ENCODE results near the gene ANO1. TPM values are rescaled to one million over a fixed set of nuclear protein-coding genes. Genes with fewer than 3 reads are reported as not detected.
A peak's percentile ranks its signal among the peaks of the same experiment; 100 is the strongest.
"Not testable (repeated sequence)": the region's sequence is repeated elsewhere in the genome, so short reads cannot be mapped to it uniquely, and the experiment has no call there.

ANO1 gene
- total RNA-seq, 1 donor from 2014 or later, result 36.7 TPM

DNA sequence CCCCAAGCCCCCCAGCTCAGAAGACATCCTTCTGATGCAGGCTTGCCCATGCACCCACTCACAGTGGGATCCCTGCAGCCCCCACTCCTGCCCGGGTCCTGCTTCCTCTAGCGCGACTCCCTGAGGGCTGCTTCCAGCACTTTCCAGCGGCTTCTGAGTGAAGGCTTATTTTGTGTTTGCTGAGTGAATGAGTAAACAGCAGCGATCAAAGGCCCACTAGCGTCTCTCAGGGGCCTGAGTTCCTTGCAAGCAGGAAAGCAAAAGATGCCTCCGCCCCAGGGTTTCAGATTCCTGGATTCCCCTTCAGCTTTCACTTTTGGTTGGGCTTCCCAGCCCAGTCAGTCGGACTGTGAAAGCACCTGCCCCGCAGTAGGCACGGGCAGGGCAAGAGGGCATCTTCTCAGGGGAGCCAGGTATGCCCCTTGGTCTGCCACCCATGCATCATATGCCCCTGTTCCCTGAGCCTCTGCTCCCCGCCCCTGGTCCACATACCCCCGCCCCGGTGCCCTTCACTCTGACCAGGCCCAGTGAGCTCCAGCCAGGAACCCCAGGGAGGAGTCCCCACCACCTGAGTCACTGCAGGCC, 134.2 kb downstream of the ANO1 start:
- DNase-seq, result no peak

DNA sequence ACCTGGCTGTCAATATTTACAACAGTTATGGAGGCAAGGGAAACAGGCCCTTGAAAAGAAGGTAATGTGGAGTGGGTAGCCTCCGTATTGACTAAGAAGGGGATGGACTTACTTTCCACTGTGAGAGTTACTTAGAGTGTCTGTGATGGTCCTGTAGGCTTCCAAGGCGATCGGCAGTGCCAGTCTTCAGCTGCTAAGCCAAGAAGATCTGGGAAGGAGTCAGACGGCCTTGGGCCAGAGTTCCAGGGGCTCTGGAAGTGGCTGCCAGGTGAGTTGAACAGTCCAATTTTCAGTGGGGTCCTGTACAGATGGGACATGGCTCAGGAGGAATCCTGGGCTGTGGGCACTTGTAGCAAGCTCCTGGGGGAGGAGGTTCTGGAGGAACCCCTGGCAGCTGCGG, 139.3 kb downstream of the ANO1 start:
- not testable (repeated sequence) for DNase-seq

DNA sequence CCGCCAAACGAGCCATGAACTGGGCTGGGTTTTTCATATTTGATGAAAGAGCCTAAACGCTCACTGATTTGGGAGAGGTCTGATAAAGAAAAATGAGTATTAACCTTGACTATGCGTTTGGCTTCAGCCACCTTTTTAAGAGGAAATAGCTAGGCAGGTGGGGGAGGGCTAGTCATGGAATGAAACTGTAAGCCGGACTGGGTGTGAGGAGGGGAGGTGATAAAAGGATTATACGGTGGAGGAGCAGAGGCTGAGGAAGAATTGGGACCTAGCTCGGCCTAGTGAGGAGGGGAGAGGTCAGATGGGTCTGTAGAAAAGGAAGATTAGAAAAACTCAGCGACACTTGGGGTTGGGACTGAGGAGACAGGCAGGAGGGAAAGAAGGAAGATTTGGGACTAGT, 140.0 kb downstream of the ANO1 start:
- not testable (repeated sequence) for DNase-seq

DNA sequence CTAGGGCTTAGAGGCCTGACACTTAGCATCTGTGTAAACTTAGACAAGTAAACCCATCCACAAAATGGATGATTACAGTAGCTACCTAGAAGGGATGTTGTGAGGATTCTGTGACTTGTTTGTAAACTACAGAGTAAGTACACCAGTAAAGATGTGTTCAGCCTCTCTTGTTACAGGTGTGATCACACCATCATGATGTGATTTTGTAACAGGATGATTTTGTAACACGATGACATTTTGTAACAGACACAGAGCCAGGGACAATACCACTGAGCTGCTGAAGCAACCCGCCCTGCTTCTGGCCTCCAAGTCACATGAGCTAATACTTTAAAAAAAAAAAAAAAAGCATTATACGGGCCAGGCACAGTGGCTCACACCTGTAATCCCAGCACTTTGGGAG, 142.0 kb downstream of the ANO1 start:
- no peak for DNase-seq

DNA sequence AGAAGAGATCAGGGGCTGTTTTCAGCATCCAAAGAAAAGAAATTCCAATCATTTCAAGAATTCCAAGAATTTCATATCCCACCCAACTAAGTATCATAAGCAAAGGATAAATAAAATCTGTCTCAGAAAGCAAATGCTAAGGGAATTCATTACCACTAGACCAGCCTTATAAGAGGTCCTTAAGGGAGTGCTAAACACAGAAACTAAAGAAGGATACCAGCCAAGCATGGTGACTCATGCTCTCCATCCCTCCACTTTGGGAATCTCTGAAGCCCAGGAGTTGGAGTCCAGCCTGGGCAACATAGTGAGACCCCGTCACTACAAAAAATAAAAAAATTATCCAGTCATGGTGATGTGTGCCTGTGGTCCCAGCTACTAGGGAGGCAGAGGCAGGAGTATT, 142.8 kb downstream of the ANO1 start:
- DNase-seq, result no peak

DNA sequence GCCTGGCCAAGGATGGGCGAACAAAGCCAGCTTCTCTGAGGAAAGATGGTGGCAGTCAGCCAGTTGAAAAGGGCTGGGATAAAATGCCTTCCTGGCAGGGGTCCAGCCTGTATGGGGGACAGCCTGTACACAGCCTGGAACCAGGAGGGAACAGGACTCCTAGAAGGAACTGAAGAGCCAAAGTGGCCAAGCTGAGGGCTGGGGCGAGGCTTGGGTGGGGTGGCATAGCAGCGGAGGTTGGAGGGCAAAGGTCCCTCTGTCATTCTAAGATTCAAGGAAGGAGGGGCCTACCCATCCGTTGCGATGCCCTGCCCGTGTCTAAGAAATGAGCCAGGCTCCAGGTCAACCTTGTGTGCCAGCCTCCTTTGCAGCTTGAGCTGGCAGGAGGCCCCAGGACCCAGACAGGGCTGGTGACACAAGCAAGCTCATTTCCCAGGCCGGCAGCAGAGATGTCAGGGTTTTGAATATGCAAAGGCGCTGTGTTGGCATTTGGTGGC, 147.6 kb downstream of the ANO1 start:
- peak; percentile 50 for DNase-seq

DNA sequence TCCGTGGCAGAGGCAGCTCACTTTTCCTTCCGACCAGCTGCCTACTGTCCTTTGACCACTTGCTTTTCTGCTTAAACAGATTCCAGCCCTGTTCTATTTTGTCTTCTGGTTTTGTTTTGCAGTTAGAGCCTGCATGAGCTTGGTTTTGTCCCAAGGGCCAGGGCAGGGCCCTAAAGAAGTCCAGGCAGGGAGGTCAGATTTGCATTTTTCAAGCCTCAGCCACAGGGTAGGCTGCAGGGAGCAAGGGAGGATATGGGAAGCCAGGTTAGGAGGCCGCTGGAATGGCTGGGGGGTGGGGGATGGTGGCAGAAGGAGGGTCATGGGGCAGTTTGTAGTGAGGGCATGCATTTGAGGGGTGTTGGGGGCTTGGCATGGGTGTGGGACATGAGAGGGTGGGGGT, 148.1 kb downstream of the ANO1 start:
- DNase-seq, result no peak

DNA sequence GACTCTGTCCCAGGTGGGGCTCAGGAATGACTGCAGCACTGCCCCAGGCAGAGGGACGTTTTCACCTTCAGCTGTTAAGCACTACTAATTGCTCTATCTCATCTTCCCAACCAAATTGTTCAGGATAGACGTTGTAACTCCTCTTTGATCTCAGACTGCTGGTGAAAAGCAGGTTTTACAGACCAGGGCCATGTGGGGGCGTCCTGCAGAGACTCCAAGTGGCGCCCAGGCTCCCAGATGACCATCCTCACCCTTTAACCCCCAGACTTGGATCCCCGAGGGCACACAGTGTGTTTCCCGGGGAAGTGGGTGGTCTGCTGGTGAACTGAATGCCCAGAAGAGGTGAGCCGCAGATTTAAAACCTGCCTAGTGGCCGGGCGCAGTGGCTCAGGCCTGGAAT, 148.8 kb downstream of the ANO1 start:
- DNase-seq, result no peak

DNA sequence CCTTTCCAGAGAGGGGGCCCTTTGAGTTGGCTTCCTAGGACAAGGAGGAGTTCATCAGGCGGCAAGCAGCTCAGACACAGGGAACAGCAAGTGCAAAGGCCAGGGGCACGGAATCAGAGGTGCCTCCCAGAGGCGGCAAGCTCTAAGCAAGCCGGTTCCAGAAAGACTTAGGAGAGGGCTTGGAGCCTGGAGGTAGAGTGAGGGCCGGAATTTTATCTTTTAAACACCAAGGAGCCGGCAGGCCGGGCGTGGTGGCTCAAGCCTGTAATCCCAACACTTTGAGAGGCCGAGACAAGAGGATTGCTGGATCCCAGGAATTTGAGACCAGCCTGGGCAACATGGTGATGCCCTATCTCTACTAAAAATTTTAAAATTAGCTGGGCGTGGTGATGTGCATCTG, 151.6 kb downstream of the ANO1 start:
- DNase-seq, result no peak

DNA sequence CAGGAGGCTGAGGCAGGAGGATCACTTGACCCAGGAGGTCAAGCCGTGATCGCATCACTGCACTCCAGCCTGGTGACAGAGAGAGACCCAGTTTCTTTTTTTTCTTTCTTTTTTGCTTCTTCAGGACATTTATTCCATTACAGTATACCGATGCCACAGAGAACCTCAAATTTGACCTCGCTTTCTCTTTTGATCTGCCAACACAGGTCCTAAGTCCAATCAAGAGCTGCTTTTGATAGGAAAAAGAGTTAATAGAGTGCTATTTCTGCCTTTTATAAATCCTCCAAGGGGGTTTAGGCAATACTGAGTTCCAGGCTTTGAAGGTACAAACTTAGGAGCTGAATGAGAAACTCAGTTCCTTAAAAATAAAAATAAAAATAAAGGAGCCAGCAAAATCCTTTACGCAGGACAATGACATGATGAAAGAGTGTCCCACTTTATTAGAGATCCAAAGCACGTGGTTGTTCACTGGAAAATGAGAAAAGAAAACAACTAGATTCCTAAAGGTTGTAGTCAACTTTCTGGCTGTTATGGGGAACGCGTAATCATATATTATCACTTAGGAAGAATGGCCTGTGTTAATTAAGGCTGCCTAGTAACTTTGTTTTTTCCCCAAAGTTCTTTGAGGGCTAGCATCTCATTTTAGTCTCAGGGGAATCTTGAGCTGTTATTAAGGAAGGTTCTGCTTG, 152.2 kb downstream of the ANO1 start:
- no peak for DNase-seq

DNA sequence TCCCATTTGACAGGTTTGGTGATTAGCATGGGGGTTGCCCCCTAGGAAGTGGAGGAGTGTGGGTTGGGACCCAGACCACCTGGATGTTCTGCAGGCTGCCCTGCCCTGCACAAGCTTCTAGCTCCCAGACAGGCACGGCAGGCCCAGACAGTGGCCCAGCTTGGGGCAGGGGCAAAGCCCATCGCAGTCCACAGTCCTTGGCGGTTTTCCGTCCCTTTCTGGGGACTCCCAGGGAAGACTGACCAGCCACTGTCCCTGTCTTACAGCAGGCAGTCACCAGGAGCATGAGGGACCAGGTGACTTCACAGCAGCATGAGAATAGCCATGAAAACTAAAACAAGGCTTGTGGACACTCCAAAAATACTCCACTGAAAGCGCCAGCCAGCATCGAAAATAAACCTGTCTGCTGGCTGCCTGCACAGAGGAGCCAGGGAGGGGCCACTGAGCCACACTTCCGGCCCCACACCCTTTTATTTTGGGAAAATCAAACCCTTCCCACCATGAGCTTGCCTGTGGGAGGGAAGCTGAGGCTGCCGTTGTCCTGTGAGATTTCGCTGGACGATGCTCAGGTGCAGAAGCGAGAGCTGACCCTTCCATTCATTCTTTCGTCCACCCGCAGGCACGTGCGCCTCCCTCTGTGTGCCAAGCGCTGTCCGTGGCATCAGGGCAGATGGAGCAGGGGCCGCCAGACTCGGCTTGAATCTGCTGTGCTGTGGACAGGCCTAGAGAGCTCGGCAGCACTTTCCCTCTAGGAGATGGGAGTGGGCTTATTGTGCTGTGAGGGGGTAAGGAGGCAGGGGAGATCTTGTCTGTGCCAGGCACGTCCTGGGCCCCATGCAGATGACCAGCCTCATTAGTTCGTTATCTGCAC, 153.0 kb downstream of the ANO1 start:
- no peak for DNase-seq

DNA sequence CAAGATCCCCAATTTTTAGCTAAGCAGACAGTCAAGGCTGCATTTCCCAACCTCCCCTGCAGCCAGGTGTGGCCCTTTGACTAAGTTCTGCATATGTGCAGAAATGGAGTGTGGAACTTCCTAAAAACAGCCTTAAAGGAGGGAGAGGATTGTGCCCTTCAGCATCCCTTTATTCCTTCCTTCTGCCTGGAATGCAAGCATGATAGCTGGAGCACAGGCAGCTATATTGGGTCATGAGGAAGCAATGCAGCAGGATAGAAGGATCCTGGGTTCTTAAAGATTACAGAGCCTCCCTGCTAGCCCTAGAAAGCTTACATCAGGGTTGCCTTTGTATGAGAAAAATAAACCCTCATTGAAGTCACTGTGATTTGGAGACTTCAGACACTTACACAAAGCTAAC, 154.9 kb downstream of the ANO1 start:
- DNase-seq, result no peak

DNA sequence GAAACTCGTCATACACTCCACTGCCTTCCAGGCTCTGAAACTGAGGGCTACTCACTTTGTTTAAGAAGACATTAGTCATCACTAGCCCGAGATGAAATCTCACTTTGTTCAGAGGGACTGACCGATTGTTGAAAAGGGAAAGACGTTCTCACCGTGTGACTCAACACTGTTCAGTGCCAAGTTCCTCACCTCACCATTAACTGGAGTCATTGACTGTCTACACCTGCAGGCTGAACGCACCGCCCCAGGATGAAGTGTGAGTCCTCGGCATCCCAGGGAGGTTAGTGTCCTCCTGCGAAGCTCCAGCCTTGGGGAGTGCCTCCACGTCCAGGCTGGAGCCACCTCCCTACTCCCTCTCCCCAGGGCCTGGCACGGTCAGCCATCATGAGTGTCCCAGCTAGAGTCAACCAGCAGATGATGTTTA, 155.4 kb downstream of the ANO1 start:
- DNase-seq, result no peak

DNA sequence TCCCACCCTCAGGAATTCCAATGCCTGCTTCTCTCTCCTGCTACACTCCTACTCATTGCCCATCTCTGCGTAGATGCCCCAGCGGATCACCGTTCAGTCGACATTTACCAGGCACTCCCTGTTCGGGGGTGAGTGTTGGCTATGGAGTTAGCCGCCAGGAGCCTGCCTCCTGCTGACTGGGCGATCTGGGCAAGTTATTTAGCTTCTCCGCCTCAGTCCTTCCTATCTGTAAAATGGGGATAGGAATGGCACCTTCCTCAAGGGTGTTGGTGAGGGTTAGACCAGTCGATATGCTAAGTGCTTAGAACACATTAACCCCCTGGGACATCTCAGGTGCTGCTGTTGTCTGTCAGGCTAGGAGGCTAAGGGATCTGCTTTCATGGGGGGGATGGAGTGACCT, 155.8 kb downstream of the ANO1 start:
- no peak for DNase-seq

Small RNA genes within 50 kb of the gene (small RNA-seq; reads per million reads assigned to genes)
- not detected for gene RNU6-1175P (ENCODE audit: low replicate concordance)

Other genes starting within 250 kb of the ANO1 start
- gene FADD, start 125.0 kb downstream of the ANO1 start, total RNA-seq, result 28.7 TPM
- 57.7 TPM for gene PPFIA1, start 192.4 kb downstream of the ANO1 start, total RNA-seq